GM12878 (cell line): Measurements from ENCODE around the gene MICAL3. TPM values are rescaled to one million over a fixed set of nuclear protein-coding genes. Genes with fewer than 3 reads are reported as not detected.

Source experiments
- ATAC-seq: fragments of 200-7000 bp; cut with Tn5 transposase; 3 replicates; pipeline ENCODE4 v1.9.1; 2020; ENCODE audit warnings: mild to moderate bottlenecking, moderate library complexity
- BruUV-seq: library from RNA; stranded (reverse); fragments of 400-500 nt; replicated peaks from 2 replicates; lab custom pipeline; 2021; lab: Mats Ljungman, UMichigan
- CTCF ChIA-PET: fragments of 300-600 bp; sonication (Branson Sonifier 250); formaldehyde crosslinking; extraction: SDS; loops from one replicate; lab custom pipeline; 2021; ENCODE audit warnings: inconsistent platforms; lab: Yijun Ruan, JAX
- POLR2A ChIA-PET: fragments of 350-600 bp; formaldehyde crosslinking; extraction: SDS; loops from one replicate; lab custom pipeline; 2021; ENCODE audit warnings: inconsistent platforms; lab: Charles Lee
- RAD21 ChIA-PET: fragments of 300-600 bp; sonication (Branson Sonifier 250); formaldehyde crosslinking; loops from one replicate; lab custom pipeline; 2023; ENCODE audit warnings: antibody characterized with exemption; ENCODE audit not compliant: unreplicated experiment; lab: Charles Lee
- SMC1A ChIA-PET: fragments of 300-600 bp; sonication (Branson Sonifier 250); formaldehyde crosslinking; loops from one replicate; lab custom pipeline; 2023; ENCODE audit not compliant: unreplicated experiment, uncharacterized antibody; lab: Charles Lee
- DNase-seq: peaks from one replicate; pipeline ENCODE4 v3.0.0-alpha.2; 2011; ENCODE audit warnings: low read depth, low spot score
- FAIRE-seq: peaks from 3 replicates; lab custom pipeline; 2011; peaks lifted over from hg19 to GRCh38; lab: Jason Lieb, UNC
- H2AFZ ChIP-seq: 2 replicates; pipeline ENCODE4 v1.6.0; 2011; ENCODE audit warnings: low read depth, low read length, control low read depth; ENCODE audit not compliant: control insufficient read depth
- H3K27ac ChIP-seq: 2 replicates; pipeline ENCODE4 v1.5.1; 2011; ENCODE audit warnings: control low read depth; ENCODE audit not compliant: control insufficient read depth, insufficient read depth
- H3K27me3 ChIP-seq, 2 experiments: replicated peaks in 1 of 2; 2 replicates each; pipeline versions ENCODE4 v1.6.0 to v1.6.1; 2011; ENCODE audit warnings: low read length in 1 of 2; ENCODE audit not compliant: control insufficient read depth in 2 of 2, insufficient read depth in 2 of 2
- H3K36me3 ChIP-seq, 2 experiments: 2 replicates each; pipeline ENCODE4 v1.5.1; 2011; ENCODE audit warnings: low read length in 1 of 2; ENCODE audit not compliant: control insufficient read depth in 2 of 2, insufficient read depth in 2 of 2
- H3K4me1 ChIP-seq: 2 replicates; pipeline ENCODE4 v1.6.1; 2011; ENCODE audit warnings: mild to moderate bottlenecking, low read length, moderate library complexity, mixed read lengths; ENCODE audit not compliant: control insufficient read depth, insufficient read depth
- H3K4me2 ChIP-seq: 2 replicates; pipeline ENCODE4 v1.6.0; 2011; ENCODE audit warnings: control low read depth; ENCODE audit not compliant: control insufficient read depth, insufficient read depth
- H3K4me3 ChIP-seq: fragments of 200-600 bp; sonication (generic); 2 replicates; pipeline ENCODE4 v1.5.1; 2016
- H3K79me2 ChIP-seq: 2 replicates; pipeline ENCODE4 v1.6.0; 2011; ENCODE audit warnings: low read length; ENCODE audit not compliant: control insufficient read depth, insufficient read depth
- H3K9ac ChIP-seq: 2 replicates; pipeline ENCODE4 v1.8.0; 2011; ENCODE audit warnings: low read length, control low read depth, mixed read lengths; ENCODE audit not compliant: control insufficient read depth, insufficient read depth
- H3K9me3 ChIP-seq: replicated peaks from 3 replicates; pipeline ENCODE4 v1.5.1; 2011; ENCODE audit warnings: mild to moderate bottlenecking, low read length; ENCODE audit not compliant: control insufficient read depth, insufficient read depth
- H4K20me1 ChIP-seq: 2 replicates; pipeline ENCODE4 v1.6.0; 2011; ENCODE audit not compliant: control insufficient read depth, insufficient read depth
- BACH1 ChIP-seq: fragments of 450-650 bp; IDR thresholded peaks from 2 replicates; pipeline ENCODE4 v1.6.1; 2017; ENCODE audit warnings: mild to moderate bottlenecking, borderline replicate concordance
- CREM ChIP-seq: IDR thresholded peaks from 2 replicates; pipeline ENCODE4 v1.6.1; 2014; ENCODE audit warnings: antibody characterized with exemption, low read depth
- EZH2 ChIP-seq: IDR thresholded peaks from 2 replicates; pipeline ENCODE4 v1.6.1; 2012; ENCODE audit warnings: low read depth, mild to moderate bottlenecking, control low read depth, inconsistent platforms, low read length, borderline replicate concordance; ENCODE audit not compliant: control insufficient read depth
- FOS ChIP-seq: IDR thresholded peaks from 3 replicates; pipeline ENCODE4 v1.6.1; 2011; ENCODE audit warnings: borderline replicate concordance; ENCODE audit not compliant: insufficient read length; ENCODE audit errors: extremely low read depth
- HDAC6 ChIP-seq: fragments of 200-600 bp; sonication (generic); IDR thresholded peaks from one replicate; pipeline ENCODE4 v1.8.0; 2017; ENCODE audit warnings: antibody characterized with exemption; ENCODE audit not compliant: unreplicated experiment
- NKRF ChIP-seq: fragments of 450-650 bp; conservative IDR thresholded peaks from 2 replicates; pipeline ENCODE4 v1.6.1; 2017; ENCODE audit warnings: mild to moderate bottlenecking, moderate library complexity
- NRF1 ChIP-seq: conservative IDR thresholded peaks from 2 replicates; pipeline ENCODE4 v1.6.1; 2011; ENCODE audit warnings: mild to moderate bottlenecking, low read depth, low read length, improper control_type of control experiment
- PML ChIP-seq: IDR thresholded peaks from 2 replicates; pipeline ENCODE4 v1.6.1; 2012; ENCODE audit warnings: low read length, inconsistent platforms
- POLR2AphosphoS5 ChIP-seq: IDR thresholded peaks from 2 replicates; pipeline ENCODE4 v1.6.1; 2011; ENCODE audit warnings: mild to moderate bottlenecking, low read length, inconsistent platforms
- RB1 ChIP-seq: fragments of 450-650 bp; formaldehyde crosslinking; IDR thresholded peaks from 2 replicates; pipeline ENCODE4 v1.6.1; 2017; ENCODE audit warnings: mild to moderate bottlenecking, borderline replicate concordance
- RBBP5 ChIP-seq: fragments of 200-600 bp; sonication (generic); conservative IDR thresholded peaks from 2 replicates; pipeline ENCODE4 v1.6.1; 2016
- RELA ChIP-seq: fragments of 450-650 bp; IDR thresholded peaks from 2 replicates; pipeline ENCODE4 v1.8.0; 2014; ENCODE audit warnings: borderline replicate concordance; ENCODE audit not compliant: partially characterized antibody
- STAT1 ChIP-seq: fragments of 450-650 bp; conservative IDR thresholded peaks from 2 replicates; pipeline ENCODE4 v1.6.1; 2014; ENCODE audit warnings: antibody characterized with exemption, mild to moderate bottlenecking
- TCF3 ChIP-seq: IDR thresholded peaks from 2 replicates; pipeline ENCODE4 v1.6.1; 2012; ENCODE audit warnings: low read depth, mild to moderate bottlenecking, low read length, borderline replicate concordance; ENCODE audit not compliant: insufficient read depth
- WRNIP1 ChIP-seq: IDR thresholded peaks from 2 replicates; pipeline ENCODE4 v1.6.1; 2011; ENCODE audit warnings: low read depth, low read length, improper control_type of control experiment, borderline replicate concordance
- ZBED1 ChIP-seq: IDR thresholded peaks from 2 replicates; pipeline ENCODE4 v1.6.1; 2016; ENCODE audit warnings: borderline replicate concordance
- WGBS: methylation state at CpG from one replicate; pipeline ENCODE4 v1.1.6; 2016; ENCODE audit warnings: low lambda C conversion rate; ENCODE audit not compliant: insufficient replicate concordance, insufficient coverage; ENCODE audit errors: missing lambda C conversion rate; 5-methylcytosine and 5-hydroxymethylcytosine counted together
- in situ Hi-C: fragments of 300-500 bp; cut with MboI; formaldehyde crosslinking; loops from 9 replicates; pipeline ENCODE4 v1.14.3; 2018; ENCODE audit warnings: mixed read lengths
- intact Hi-C: fragments of 100-400 bp; cut with micrococcal nuclease; formaldehyde crosslinking; loops from one replicate; pipeline ENCODE4 v1.14.2; 2022; ENCODE audit not compliant: unreplicated experiment
- polyA plus RNA-seq, 11 experiments: library from polyadenylated mRNA; depleted of rRNA in 4 of 11; unstranded in 6 of 11; stranded (reverse) in 5 of 11; fragments of >200 nt; fragmentation: Nextera tagmentation in 4 of 11; fragmentation: Illumina TruSeq in 1 of 11; extraction: Ambion mirVana in 4 of 11; extraction: Trizol in 1 of 11; gene quantifications; 1 replicate in 1 of 11; 2 replicates in 10 of 11; pipeline versions ENCODE4 v1.2.1 to v1.2.3, GENCODE V29; 2011 to 2016; ENCODE audit warnings: inconsistent platforms in 2 of 11, missing spikeins in 2 of 11, low read depth in 1 of 11
- total RNA-seq, 4 experiments: library from RNA; depleted of rRNA in 3 of 4; stranded (reverse); fragments of >200 nt in 3 of 4; fragmentation: Illumina TruSeq in 1 of 4; extraction: Trizol in 1 of 4; gene quantifications; 2 replicates each; pipeline versions ENCODE4 v1.2.1 to v1.2.3, GENCODE V29; 2013 to 2021
- TF ChIP-seq, protein P1 (sequence below): IDR thresholded peaks from 2 replicates; pipeline ENCODE4 v1.6.1; 2012; ENCODE audit warnings: low read depth, low read length, improper control_type of control experiment
- TF ChIP-seq, protein P2 (sequence below): fragments of 450-650 bp; IDR thresholded peaks from 2 replicates; pipeline ENCODE4 v1.6.1; 2018; ENCODE audit warnings: borderline replicate concordance, mild to moderate bottlenecking; ENCODE audit not compliant: partially characterized antibody

The MICAL3 gene
- total and polyA plus RNA-seq, 10 of the 15 experiments (the other 5 are each of a cell fraction or from before 2014, with no cell fraction given), result 2.6 to 92.2 (median 24.0) TPM

DNA sequence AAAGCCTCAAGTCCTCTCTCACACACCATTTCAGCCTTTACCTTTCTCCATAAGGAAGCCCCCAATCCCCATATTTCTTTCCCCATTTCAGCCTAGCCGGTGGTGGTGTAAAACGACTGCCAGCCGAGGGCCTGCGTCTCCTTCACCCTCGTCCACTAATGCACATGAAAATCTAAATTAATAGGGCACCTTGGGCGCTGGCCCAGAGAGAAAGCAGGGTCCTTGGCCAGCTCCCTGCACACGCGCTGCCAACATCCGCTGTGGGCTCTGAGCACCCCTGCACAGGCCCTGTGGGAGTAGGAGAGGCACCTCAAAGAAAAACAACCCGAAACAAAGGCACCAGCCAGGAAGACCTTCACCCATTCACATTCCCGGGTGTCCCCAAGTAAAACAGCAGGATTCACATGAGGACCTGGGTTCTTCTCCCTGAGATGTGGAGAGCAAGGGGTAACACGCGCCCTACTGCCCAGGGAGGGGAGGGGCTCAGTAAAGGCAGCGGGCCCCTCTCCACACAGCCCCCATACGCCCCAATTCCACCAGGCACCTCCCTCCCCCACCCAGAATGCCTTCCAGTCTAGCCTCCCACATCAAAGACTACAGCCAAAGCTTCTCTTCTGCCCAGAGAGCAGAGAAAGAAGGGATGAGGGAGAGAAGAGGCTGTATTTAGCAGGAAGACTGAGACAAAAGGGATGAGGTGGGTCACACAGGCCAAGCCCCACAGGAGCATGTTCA is 79.0 kb downstream of the MICAL3 start:
- WGBS, result 60% methylated on average over 15 of the region's 15 CpGs
- H3K36me3 ChIP-seq, result peaks cover 0 to 6% of the 10 kb centered on the region in 2 experiments; a peak in 2 of 4 replicates
- intact Hi-C loops, result no loop called here
- TF ChIP-seq EZH2 (no peak), STAT1 (no peak), PML (no peak), POLR2AphosphoS5 (no peak), BACH1 (no peak), WRNIP1 (no peak), CREM (no peak), NRF1 (no peak), RB1 (no peak), TCF3 (no peak), FOS (no peak), NKRF (no peak), HDAC6 (no peak), RELA (no peak), RBBP5 (no peak), ZBED1 (no peak)
- TF ChIP-seq, protein P1, sequence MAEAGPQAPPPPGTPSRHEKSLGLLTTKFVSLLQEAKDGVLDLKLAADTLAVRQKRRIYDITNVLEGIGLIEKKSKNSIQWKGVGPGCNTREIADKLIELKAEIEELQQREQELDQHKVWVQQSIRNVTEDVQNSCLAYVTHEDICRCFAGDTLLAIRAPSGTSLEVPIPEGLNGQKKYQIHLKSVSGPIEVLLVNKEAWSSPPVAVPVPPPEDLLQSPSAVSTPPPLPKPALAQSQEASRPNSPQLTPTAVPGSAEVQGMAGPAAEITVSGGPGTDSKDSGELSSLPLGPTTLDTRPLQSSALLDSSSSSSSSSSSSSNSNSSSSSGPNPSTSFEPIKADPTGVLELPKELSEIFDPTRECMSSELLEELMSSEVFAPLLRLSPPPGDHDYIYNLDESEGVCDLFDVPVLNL, result no peak
- TF ChIP-seq, protein P2, sequence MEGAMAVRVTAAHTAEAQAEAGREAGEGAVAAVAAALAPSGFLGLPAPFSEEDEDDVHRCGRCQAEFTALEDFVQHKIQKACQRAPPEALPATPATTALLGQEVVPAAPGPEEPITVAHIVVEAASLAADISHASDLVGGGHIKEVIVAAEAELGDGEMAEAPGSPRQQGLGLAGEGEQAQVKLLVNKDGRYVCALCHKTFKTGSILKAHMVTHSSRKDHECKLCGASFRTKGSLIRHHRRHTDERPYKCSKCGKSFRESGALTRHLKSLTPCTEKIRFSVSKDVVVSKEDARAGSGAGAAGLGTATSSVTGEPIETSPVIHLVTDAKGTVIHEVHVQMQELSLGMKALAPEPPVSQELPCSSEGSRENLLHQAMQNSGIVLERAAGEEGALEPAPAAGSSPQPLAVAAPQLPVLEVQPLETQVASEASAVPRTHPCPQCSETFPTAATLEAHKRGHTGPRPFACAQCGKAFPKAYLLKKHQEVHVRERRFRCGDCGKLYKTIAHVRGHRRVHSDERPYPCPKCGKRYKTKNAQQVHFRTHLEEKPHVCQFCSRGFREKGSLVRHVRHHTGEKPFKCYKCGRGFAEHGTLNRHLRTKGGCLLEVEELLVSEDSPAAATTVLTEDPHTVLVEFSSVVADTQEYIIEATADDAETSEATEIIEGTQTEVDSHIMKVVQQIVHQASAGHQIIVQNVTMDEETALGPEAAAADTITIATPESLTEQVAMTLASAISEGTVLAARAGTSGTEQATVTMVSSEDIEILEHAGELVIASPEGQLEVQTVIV, result no peak
- TF ChIP-seq, all 136 proteins: peak for 0
- ChIA-PET SMC1A (interaction anchor here (0.9 kb wide), 1 partner anchor 51 kb away, joined by 3 read pairs; no protein-coding TSS in a partner anchor), POLR2A (interaction anchor here (0.5 kb wide), 1 partner anchor 36 kb away, joined by 3 read pairs; no protein-coding TSS in a partner anchor), RAD21 (no interaction called here), CTCF (interaction anchor here (1.1 to 1.9 kb wide), 2 partner anchors 115 to 131 kb away, joined by 3 to 5 read pairs; no protein-coding TSS in a partner anchor)
- peaks cover 25% of the 10 kb centered on the region for H3K4me1 ChIP-seq
- no TSS peak for BruUV-seq
- H3K9ac ChIP-seq, result no peak overlapping the region
- H3K27me3 ChIP-seq, result no peaks in the 10 kb centered on the region
- H2AFZ ChIP-seq, result no peak overlapping the region
- peaks cover 18% of the 10 kb centered on the region for H3K79me2 ChIP-seq
- no peaks in the 10 kb centered on the region for H3K9me3 ChIP-seq
- no peak; the same call in 2 of the 3 replicates for ATAC-seq
- in situ Hi-C loops, result no loop called here
- peaks cover 8% of the 10 kb centered on the region for H4K20me1 ChIP-seq
- no peak for DNase-seq
- peak overlapping the region; percentile 90; the same call in 1 of the 2 replicates for H3K4me2 ChIP-seq
- peak overlapping the region; percentile 5; the same call in 1 of the 2 replicates for H3K4me3 ChIP-seq
- peak overlapping the region; percentile 75 for H3K27ac ChIP-seq
- no peak for FAIRE-seq
